GM12864 (cell line): ENCODE data around the gene EPHA7.

ENCODE experiments used
- DNase-seq: peaks from one replicate; pipeline ENCODE4 v3.0.0-alpha.2; 2011; ENCODE audit warnings: low read depth
- H3K4me3 ChIP-seq: 2 replicates; pipeline ENCODE4 v1.5.1; 2011; ENCODE audit warnings: mild to moderate bottlenecking, low read depth, low read length, control low read depth
- CTCF ChIP-seq: IDR thresholded peaks from 2 replicates; pipeline ENCODE4 v1.5.1; 2011; ENCODE audit warnings: low read depth, mild to moderate bottlenecking, moderate library complexity, low read length, control low read depth, inconsistent platforms; ENCODE audit errors: missing control alignments

EPHA7 gene

GRCh38 chr6:93317592-93317991 lies 101.8 kb downstream of the EPHA7 start:
- H3K4me3 ChIP-seq = no peak overlapping the region
- DNase-seq = no peak
- TF ChIP-seq CTCF = no peak

DNA sequence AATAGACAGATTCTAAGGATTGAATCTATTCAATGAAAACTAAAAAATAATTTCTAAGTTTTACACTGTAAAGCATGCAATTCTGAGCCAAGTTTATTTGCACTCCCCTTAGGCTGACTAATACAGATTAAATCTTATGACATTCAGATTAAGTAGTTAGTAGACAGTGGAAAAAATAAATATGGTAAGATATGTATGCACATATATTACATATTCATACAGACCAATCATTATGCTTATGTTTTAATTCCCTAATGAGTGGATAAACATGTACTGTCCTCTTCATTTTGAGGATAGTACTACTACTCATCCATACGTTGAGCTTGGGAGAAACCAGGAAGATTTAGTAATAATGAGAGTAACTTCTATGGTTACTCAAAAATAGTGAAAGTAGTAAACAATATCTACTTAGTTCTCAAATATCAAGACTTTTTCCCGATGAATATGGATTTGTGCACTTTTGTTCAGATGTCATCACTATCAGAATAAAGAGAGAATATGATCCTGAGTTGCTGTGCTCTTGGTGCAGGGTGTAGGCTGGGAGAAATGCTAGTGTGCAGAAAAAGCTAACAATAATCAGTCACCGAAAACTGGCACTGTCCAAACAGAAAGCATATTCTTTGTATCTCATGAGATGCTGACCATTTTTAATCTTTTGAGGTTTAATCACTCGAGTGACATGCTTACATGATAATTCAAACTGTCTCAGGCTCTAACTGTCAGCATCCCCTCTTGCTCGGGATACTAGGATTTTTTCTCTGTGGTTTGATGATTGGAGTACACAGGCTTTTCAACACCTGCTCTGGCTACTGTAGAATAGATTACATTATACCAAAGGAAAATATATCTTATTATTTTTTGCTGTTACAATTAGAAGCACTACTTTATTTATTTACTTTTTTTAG lies 111.6 kb downstream of the EPHA7 start:
- no peak for DNase-seq
- TF ChIP-seq CTCF = no peak
- no peak overlapping the region for H3K4me3 ChIP-seq

DNA sequence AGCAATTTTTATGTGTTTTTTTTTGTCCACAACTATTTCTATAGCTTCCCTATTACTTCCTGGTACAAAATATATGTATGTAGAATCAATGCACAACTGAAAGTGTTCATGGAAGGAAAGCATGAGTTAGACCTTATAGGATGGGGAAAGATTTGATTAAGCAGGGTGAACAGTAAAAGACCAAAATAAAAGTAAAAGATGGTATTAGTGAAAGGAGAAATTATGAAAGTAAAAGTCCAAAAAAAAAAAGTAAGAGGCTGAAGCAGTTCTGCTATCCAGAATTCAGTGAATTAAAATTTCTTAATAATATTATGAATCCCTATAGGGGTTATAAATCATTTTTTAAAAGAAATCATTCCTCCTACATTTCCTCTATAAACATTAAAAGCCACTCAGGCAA lies 114.3 kb downstream of the EPHA7 start:
- no peak overlapping the region for H3K4me3 ChIP-seq
- no peak for TF ChIP-seq CTCF
- no peak for DNase-seq

GRCh38 chr6:93304505-93304904 lies 114.9 kb downstream of the EPHA7 start:
- DNase-seq = no peak
- no peak for TF ChIP-seq CTCF
- H3K4me3 ChIP-seq = no peak overlapping the region

DNA sequence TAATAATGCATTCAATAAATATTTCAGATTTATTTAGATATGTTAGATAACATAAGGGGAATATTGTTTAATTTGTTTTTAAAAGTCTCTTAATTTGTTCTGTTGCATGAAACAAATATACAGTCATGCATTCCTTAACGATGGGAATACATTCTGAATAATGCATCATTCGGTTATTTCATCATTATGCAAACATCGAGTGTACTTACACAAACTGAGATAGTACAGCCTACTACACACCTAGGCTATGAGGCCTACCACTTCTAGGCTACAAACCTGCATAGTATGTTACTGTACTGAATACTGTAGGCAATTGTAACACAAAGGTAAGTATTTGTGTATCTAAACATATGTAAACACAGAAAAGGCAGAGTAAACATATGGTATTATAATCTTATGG lies 118.7 kb downstream of the EPHA7 start:
- no peak for TF ChIP-seq CTCF
- no peak for DNase-seq
- H3K4me3 ChIP-seq = no peak overlapping the region

- TF ChIP-seq CTCF = no peak
- DNase-seq = no peak
- H3K4me3 ChIP-seq = no peak overlapping the region
These were observed 119.7 kb downstream of the EPHA7 start for GRCh38 chr6:93299622-93300021.

- no peak overlapping the region for H3K4me3 ChIP-seq
- TF ChIP-seq CTCF = no peak
- no peak for DNase-seq
These were observed 123.7 kb downstream of the EPHA7 start for GRCh38 chr6:93295631-93296030.
